BJ (cell line): ENCODE results near the gene CCSER2. TPM values are rescaled to one million over a fixed set of nuclear protein-coding genes. Genes with fewer than 3 reads are reported as not detected.

Source experiments
- CTCF ChIA-PET: fragments of 350-600 bp; formaldehyde crosslinking; extraction: SDS; loops from one replicate; lab custom pipeline; 2021; ENCODE audit warnings: antibody characterized with exemption, inconsistent platforms; lab: Yijun Ruan, JAX
- POLR2A ChIA-PET: fragments of 300-600 bp; sonication (Branson Sonifier 250); formaldehyde crosslinking; extraction: SDS; loops from one replicate; lab custom pipeline; 2021; ENCODE audit warnings: antibody characterized with exemption; lab: Charles Lee
- DNase-seq: peaks from one replicate; pipeline ENCODE4 v3.0.0-alpha.2; 2011; ENCODE audit warnings: low read depth
- H3K27me3 ChIP-seq: 2 replicates; pipeline ENCODE4 v1.6.0; 2011; ENCODE audit warnings: low read length; ENCODE audit not compliant: control insufficient read depth, insufficient read depth
- H3K36me3 ChIP-seq: 2 replicates; pipeline ENCODE4 v1.5.1; 2011; ENCODE audit warnings: low read length; ENCODE audit not compliant: control insufficient read depth, insufficient read depth
- H3K4me3 ChIP-seq: 2 replicates; pipeline ENCODE4 v1.5.1; 2011; ENCODE audit warnings: low read depth, mild to moderate bottlenecking, control low read depth, low read length
- polyA plus RNA-seq: library from polyadenylated mRNA; depleted of rRNA; stranded (reverse); fragments of >200 nt; gene quantifications from 2 replicates; pipeline ENCODE4 v1.2.3, GENCODE V29; 2011
- TF ChIP-seq, protein P1 (sequence below): IDR thresholded peaks from 2 replicates; pipeline ENCODE4 v1.5.1; 2011; ENCODE audit warnings: low read depth, mild to moderate bottlenecking, control low read depth, inconsistent platforms, low read length, moderate library complexity; ENCODE audit not compliant: insufficient read depth

CCSER2 gene
- polyA plus RNA-seq, 1 experiment, result 28.7 TPM

DNA sequence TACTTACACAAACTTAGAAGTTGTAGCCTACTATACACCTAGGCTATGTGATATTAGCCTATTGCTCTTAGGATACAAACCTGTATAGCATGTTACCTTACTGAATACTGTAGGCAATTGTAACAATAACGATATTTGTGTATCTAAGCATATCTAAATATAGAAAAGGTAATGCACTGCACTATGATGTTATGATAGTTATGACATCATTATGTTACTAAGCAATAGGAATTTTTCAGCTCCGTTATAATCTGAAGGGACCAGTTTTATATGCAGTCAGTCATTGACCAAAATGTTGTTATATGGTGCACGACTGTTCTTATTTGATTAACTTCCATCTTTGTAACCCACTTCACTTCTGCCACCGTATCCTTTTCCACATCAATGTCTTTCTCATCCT, 62.0 kb downstream of the CCSER2 start:
- no peak overlapping the region for H3K4me3 ChIP-seq
- no peaks in the 10 kb centered on the region for H3K27me3 ChIP-seq
- H3K36me3 ChIP-seq, result no peaks in the 10 kb centered on the region
- POLR2A ChIA-PET, result no interaction called here
- no peak for DNase-seq
- CTCF ChIA-PET, result no interaction called here
- TF ChIP-seq, protein P1, sequence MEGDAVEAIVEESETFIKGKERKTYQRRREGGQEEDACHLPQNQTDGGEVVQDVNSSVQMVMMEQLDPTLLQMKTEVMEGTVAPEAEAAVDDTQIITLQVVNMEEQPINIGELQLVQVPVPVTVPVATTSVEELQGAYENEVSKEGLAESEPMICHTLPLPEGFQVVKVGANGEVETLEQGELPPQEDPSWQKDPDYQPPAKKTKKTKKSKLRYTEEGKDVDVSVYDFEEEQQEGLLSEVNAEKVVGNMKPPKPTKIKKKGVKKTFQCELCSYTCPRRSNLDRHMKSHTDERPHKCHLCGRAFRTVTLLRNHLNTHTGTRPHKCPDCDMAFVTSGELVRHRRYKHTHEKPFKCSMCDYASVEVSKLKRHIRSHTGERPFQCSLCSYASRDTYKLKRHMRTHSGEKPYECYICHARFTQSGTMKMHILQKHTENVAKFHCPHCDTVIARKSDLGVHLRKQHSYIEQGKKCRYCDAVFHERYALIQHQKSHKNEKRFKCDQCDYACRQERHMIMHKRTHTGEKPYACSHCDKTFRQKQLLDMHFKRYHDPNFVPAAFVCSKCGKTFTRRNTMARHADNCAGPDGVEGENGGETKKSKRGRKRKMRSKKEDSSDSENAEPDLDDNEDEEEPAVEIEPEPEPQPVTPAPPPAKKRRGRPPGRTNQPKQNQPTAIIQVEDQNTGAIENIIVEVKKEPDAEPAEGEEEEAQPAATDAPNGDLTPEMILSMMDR, result no peak

DNA sequence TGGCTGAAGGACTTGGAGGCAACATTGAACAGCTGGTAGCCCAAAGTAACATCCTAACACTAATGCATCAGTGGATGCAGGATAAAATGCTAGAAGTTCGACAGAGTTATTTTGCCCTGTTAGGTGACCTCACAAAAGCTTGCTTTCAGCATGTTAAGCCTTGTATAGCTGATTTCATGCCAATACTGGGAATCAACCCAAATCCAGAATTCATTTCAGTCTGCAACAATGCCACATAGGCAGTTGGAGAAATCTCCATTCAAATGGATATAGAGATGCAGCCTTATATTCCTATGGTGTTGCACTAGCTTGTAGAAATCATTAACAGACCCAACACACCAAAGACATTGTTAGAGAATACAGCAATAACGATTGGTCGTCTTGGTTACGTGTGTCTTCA, 62.9 kb downstream of the CCSER2 start:
- TF ChIP-seq, protein P1, result no peak

DNA sequence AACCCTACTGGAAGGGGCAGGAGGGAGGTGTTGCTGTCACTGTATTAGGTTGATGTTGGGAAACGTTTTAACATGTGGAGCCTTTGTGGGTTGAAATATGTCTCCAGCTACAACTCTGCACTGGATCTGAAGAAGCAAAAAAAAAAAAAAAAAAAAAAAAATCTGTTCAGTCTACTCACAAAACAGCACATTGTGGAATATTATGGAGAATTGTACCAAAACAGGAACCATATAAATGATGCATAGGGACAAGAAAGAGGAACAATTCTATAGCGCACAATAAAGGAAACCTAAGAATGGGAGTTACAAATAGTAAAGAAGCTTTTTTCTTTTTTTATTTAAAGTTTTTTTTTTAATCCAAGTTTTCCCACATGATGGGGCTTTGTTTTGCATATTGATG, 63.8 kb downstream of the CCSER2 start:
- Histone ChIP-seq H3K36me3 (no peaks in the 10 kb centered on the region), H3K27me3 (no peaks in the 10 kb centered on the region), H3K4me3 (no peak overlapping the region)
- no peak for DNase-seq
- POLR2A ChIA-PET, result no interaction called here
- TF ChIP-seq, protein P1, result no peak
- CTCF ChIA-PET, result interaction anchor here (0.7 to 1.0 kb wide), 2 partner anchors 40 to 127 kb away, joined by 3 read pairs; no protein-coding TSS in a partner anchor

More for the DNA sequence above, 62.9 kb downstream of the CCSER2 start:
- H3K4me3 ChIP-seq, result no peak overlapping the region
- POLR2A ChIA-PET, result no interaction called here
- H3K36me3 ChIP-seq, result no peaks in the 10 kb centered on the region
- CTCF ChIA-PET, result interaction anchor here (1.0 kb wide), 1 partner anchor 147 kb away, joined by 3 read pairs; no protein-coding TSS in a partner anchor
- no peaks in the 10 kb centered on the region for H3K27me3 ChIP-seq
- no peak for DNase-seq

DNA sequence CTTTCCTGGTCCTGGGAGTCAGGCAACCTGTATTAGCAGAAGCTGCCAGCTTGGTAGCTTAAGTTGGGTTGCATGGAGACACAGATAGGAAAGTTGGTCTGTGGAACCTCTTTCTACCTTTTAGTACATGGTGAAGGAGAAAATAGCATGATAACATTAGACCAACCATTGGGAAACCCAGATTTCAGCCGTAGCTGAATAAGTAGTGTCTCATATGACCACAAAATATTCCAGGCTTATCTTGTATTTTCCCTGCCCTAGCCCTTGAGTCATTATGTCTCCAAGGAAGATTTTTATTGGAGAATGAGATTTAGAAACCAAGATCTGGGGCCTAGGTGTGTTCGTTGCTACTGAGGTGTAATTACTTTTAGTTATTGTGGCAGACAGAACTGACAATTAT, 67.2 kb downstream of the CCSER2 start:
- no peaks in the 10 kb centered on the region; the same call in 1 of the 2 replicates for H3K36me3 ChIP-seq
- CTCF ChIA-PET, result interaction anchor here (1.3 kb wide), 1 partner anchor 9 kb away, joined by 5 read pairs; no protein-coding TSS in a partner anchor
- H3K27me3 ChIP-seq, result no peaks in the 10 kb centered on the region
- H3K4me3 ChIP-seq, result no peak overlapping the region
- POLR2A ChIA-PET, result no interaction called here
- TF ChIP-seq, protein P1, result no peak
- DNase-seq, result no peak

DNA sequence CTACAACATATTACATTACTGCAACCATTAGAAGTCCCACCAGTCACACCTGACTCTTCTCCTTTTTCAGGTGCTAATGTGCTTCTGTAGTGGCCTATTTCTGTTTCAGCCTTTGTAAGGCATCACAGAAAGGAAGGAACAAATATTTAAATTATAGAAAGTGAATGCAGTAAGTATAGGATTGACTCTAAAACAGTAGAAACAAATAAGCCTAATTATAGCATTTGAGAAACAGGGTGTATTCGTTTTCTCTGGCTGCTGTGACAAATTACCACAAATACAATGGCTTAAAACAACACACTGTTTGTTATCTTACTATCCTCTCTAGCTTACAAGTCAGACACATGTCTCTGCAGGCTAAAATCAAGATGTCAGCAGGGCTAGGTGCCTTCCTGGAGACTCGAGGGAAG, 69.4 kb downstream of the CCSER2 start:
- no peak overlapping the region for H3K4me3 ChIP-seq
- TF ChIP-seq, protein P1, result no peak
- DNase-seq, result no peak
- CTCF ChIA-PET, result interaction anchor here (1.7 kb wide), 1 partner anchor 142 kb away, joined by 5 read pairs; no protein-coding TSS in a partner anchor
- no peaks in the 10 kb centered on the region; the same call in 1 of the 2 replicates for H3K36me3 ChIP-seq
- POLR2A ChIA-PET, result no interaction called here
- no peaks in the 10 kb centered on the region for H3K27me3 ChIP-seq
